HCT116 (cell line): ENCODE results near the gene KRTAP6-3.

Experiments used
- ATF3 ChIP-seq: IDR thresholded peaks from 2 replicates; pipeline ENCODE4 v1.6.1; 2012
- CEBPB ChIP-seq: IDR thresholded peaks from 2 replicates; pipeline ENCODE4 v1.6.1; 2012; ENCODE audit warnings: low read depth
- CTCF ChIP-seq, 3 experiments: fragments of 200-600 bp in 1 of 3; sonication (generic) in 1 of 3; IDR thresholded peaks in 2 of 3; conservative IDR thresholded peaks in 1 of 3; 2 replicates each; pipeline ENCODE4 v1.5.1; 2012 to 2017; ENCODE audit warnings: low read depth in 2 of 3, low read length in 2 of 3, antibody characterized with exemption in 1 of 3, borderline replicate concordance in 1 of 3, control low read depth in 1 of 3, mild to moderate bottlenecking in 1 of 3, mixed read lengths in 1 of 3, mixed run types in 1 of 3, moderate library complexity in 1 of 3; ENCODE audit not compliant: insufficient read depth in 1 of 3
- EZH2 ChIP-seq: fragments of 200-600 bp; sonication (generic); IDR thresholded peaks from 2 replicates; pipeline ENCODE4 v1.6.1; 2017; ENCODE audit warnings: antibody characterized with exemption, mixed run types
- JUND ChIP-seq: IDR thresholded peaks from 2 replicates; pipeline ENCODE4 v1.6.1; 2012
- MAX ChIP-seq: IDR thresholded peaks from 2 replicates; pipeline ENCODE4 v1.6.1; 2012
- POLR2A ChIP-seq: IDR thresholded peaks from 2 replicates; pipeline ENCODE4 v1.7.0; 2011; ENCODE audit warnings: borderline replicate concordance; ENCODE audit not compliant: insufficient read depth, insufficient read length; ENCODE audit errors: extremely low read depth
- POLR2AphosphoS5 ChIP-seq: IDR thresholded peaks from 2 replicates; pipeline ENCODE4 v1.6.1; 2011; ENCODE audit warnings: mild to moderate bottlenecking, low read depth, low read length, moderate library complexity
- RAD21 ChIP-seq: IDR thresholded peaks from 2 replicates; pipeline ENCODE4 v1.6.1; 2012; ENCODE audit warnings: low read depth, mild to moderate bottlenecking
- SP1 ChIP-seq: IDR thresholded peaks from 2 replicates; pipeline ENCODE4 v1.6.1; 2012; ENCODE audit warnings: low read depth
- ZFX ChIP-seq: fragments of 450-650 bp; IDR thresholded peaks from 2 replicates; pipeline ENCODE4 v1.6.1; 2017

GRCh38 chr21:30590297-30590696, 1.9 kb upstream of the KRTAP6-3 start, which contains the start of gene KRTAP22-2:
- no peak for TF ChIP-seq JUND
- TF ChIP-seq POLR2A: no peak
- TF ChIP-seq EZH2: no peak
- TF ChIP-seq CTCF (IDR thresholded peaks at IDR 0.05 in 2 of 3, conservative IDR thresholded peaks at IDR 0.05 in 1 of 3; ENCODE audit: borderline replicate concordance in 1 of 3, insufficient read depth in 1 of 3, low read depth in 2 of 3, low read length in 2 of 3): no peak
- TF ChIP-seq CEBPB: no peak
- TF ChIP-seq ATF3: no peak
- TF ChIP-seq POLR2AphosphoS5: no peak
- TF ChIP-seq ZFX: no peak
- TF ChIP-seq RAD21: no peak
- TF ChIP-seq MAX: no peak
- TF ChIP-seq SP1: no peak
